DOHH2 (cell line): ENCODE data around the gene ZBTB43.

Experiments
- H3F3A ChIP-seq: fragments of 200-600 bp; sonication (generic), shearing (Covaris generic); 2 replicates; pipeline ENCODE4 v1.6.0; 2016; ENCODE audit warnings: antibody characterized with exemption, mild to moderate bottlenecking; ENCODE audit not compliant: control insufficient read depth, insufficient read depth
- H3K27ac ChIP-seq: fragments of 200-600 bp; sonication (generic); 2 replicates; pipeline ENCODE4 v1.5.1; 2014; ENCODE audit warnings: low read depth, mild to moderate bottlenecking, low read length, moderate library complexity
- H3K27me3 ChIP-seq: fragments of 200-600 bp; sonication (generic); 2 replicates; pipeline ENCODE4 v1.6.1; 2014; ENCODE audit warnings: mild to moderate bottlenecking, low read length, mixed read lengths; ENCODE audit not compliant: control insufficient read depth
- H3K36me3 ChIP-seq: fragments of 200-600 bp; sonication (generic); 2 replicates; pipeline ENCODE4 v1.6.1; 2014; ENCODE audit warnings: mild to moderate bottlenecking, low read length, moderate library complexity, mixed read lengths; ENCODE audit not compliant: control insufficient read depth
- H3K4me1 ChIP-seq: fragments of 200-600 bp; sonication (generic); 2 replicates; pipeline ENCODE4 v1.6.1; 2014; ENCODE audit warnings: mild to moderate bottlenecking, low read length, mixed read lengths; ENCODE audit not compliant: control insufficient read depth
- H3K4me2 ChIP-seq: fragments of 200-600 bp; sonication (generic); 2 replicates; pipeline ENCODE4 v1.6.0; 2014; ENCODE audit warnings: mild to moderate bottlenecking, low read length, moderate library complexity
- H3K4me3 ChIP-seq: fragments of 200-600 bp; sonication (generic); 2 replicates; pipeline ENCODE4 v1.5.1; 2014; ENCODE audit warnings: mild to moderate bottlenecking, low read length, mixed read lengths
- H3K79me2 ChIP-seq: fragments of 200-600 bp; sonication (generic); 2 replicates; pipeline ENCODE4 v1.6.1; 2014; ENCODE audit warnings: mild to moderate bottlenecking, low read length, mixed read lengths; ENCODE audit not compliant: control insufficient read depth
- H3K9me2 ChIP-seq: fragments of 200-600 bp; sonication (generic); replicated peaks from 2 replicates; pipeline ENCODE4 v1.6.1; 2014; ENCODE audit warnings: mild to moderate bottlenecking, low read length, mixed read lengths; ENCODE audit not compliant: control insufficient read depth
- H3K9me3 ChIP-seq: fragments of 200-600 bp; sonication (generic); 2 replicates; pipeline ENCODE4 v1.6.1; 2014; ENCODE audit warnings: antibody characterized with exemption, low read length, mixed read lengths; ENCODE audit not compliant: control insufficient read depth, insufficient read depth
- H4K20me1 ChIP-seq: fragments of 200-600 bp; sonication (generic); 2 replicates; pipeline ENCODE4 v1.6.0; 2014; ENCODE audit warnings: low read depth, mild to moderate bottlenecking, antibody characterized with exemption, low read length, moderate library complexity; ENCODE audit not compliant: control insufficient read depth, insufficient read depth
- EZH2phosphoT487 ChIP-seq: fragments of 200-600 bp; sonication (generic); IDR thresholded peaks from 2 replicates; pipeline ENCODE4 v1.6.1; 2017; ENCODE audit warnings: borderline replicate concordance, mild to moderate bottlenecking, antibody characterized with exemption, low read length, moderate library complexity, mixed read lengths
- TF ChIP-seq, protein P1 (sequence below): fragments of 200-600 bp; sonication (generic); IDR thresholded peaks from one replicate; pipeline ENCODE4 v1.5.1; 2014; ENCODE audit warnings: antibody characterized with exemption, mild to moderate bottlenecking, low read depth, low read length; ENCODE audit not compliant: poor library complexity, severe bottlenecking

ZBTB43 gene

GRCh38 chr9:126756876-126757415, 47.9 kb upstream of the ZBTB43 start:
- Histone ChIP-seq H3K4me1 (peaks cover 2% of the 10 kb centered on the region), H3K27ac (no peak overlapping the region), H3K9me2 (no peaks in the 10 kb centered on the region), H3K4me3 (no peak overlapping the region), H3K36me3 (no peaks in the 10 kb centered on the region), H3F3A (no peaks in the 10 kb centered on the region), H3K9me3 (no peaks in the 10 kb centered on the region), H3K4me2 (no peak overlapping the region), H4K20me1 (no peaks in the 10 kb centered on the region), H3K79me2 (no peaks in the 10 kb centered on the region), H3K27me3 (no peaks in the 10 kb centered on the region)
- TF ChIP-seq, protein P1, sequence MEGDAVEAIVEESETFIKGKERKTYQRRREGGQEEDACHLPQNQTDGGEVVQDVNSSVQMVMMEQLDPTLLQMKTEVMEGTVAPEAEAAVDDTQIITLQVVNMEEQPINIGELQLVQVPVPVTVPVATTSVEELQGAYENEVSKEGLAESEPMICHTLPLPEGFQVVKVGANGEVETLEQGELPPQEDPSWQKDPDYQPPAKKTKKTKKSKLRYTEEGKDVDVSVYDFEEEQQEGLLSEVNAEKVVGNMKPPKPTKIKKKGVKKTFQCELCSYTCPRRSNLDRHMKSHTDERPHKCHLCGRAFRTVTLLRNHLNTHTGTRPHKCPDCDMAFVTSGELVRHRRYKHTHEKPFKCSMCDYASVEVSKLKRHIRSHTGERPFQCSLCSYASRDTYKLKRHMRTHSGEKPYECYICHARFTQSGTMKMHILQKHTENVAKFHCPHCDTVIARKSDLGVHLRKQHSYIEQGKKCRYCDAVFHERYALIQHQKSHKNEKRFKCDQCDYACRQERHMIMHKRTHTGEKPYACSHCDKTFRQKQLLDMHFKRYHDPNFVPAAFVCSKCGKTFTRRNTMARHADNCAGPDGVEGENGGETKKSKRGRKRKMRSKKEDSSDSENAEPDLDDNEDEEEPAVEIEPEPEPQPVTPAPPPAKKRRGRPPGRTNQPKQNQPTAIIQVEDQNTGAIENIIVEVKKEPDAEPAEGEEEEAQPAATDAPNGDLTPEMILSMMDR, result no peak

DNA sequence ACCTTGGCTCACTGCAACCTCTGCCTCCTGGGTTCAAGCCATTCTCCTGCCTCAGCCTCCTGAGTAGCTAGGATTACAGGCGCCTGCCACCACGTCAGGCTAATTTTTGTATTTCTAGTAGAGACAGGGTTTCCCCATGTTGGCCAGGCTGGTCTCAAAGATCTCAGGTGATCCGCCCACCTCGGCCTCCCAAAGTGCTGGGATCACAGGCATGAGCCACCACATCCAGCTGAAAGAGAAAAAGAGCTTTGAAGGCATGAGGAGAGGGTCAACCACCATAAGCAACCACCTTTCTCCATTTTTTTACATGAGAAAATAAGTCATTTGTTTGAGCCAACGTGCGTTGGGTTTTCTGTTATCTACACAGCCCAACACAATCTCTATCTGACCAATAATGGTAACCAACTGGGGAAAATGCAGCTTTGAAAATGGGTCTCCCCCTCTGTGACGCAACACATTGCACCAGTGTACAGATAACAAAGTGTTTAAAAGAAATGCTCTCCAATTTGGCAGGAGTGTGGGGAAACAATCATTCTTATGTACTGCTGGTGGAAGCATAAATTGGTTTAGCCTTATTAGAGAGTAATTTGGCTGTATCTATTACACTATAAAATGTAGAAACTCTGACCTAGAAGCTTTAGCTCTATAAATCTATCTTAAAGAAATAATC, 45.8 kb upstream of the ZBTB43 start:
- H3K9me2 ChIP-seq, result no peaks in the 10 kb centered on the region
- H3K4me2 ChIP-seq, result no peak overlapping the region
- H3K9me3 ChIP-seq, result no peaks in the 10 kb centered on the region
- TF ChIP-seq, protein P1, result no peak
- no peak for TF ChIP-seq EZH2phosphoT487
- H3K27me3 ChIP-seq, result no peaks in the 10 kb centered on the region
- H3K4me3 ChIP-seq, result no peak overlapping the region
- H3F3A ChIP-seq, result no peaks in the 10 kb centered on the region
- no peaks in the 10 kb centered on the region for H3K79me2 ChIP-seq
- H3K4me1 ChIP-seq, result 0 out of 2 replicates have a peak, but pooled peaks cover 4% of the 10 kb centered on the region
- no peaks in the 10 kb centered on the region for H3K36me3 ChIP-seq
- H4K20me1 ChIP-seq, result no peaks in the 10 kb centered on the region
- H3K27ac ChIP-seq, result no peak overlapping the region

- no peak overlapping the region for H3K4me2 ChIP-seq
- no peaks in the 10 kb centered on the region for H4K20me1 ChIP-seq
- H3K79me2 ChIP-seq, result no peaks in the 10 kb centered on the region
These were observed 43.6 kb upstream of the ZBTB43 start for GRCh38 chr9:126761274-126761673.

More at GRCh38 chr9:126761274-126761673, 43.6 kb upstream of the ZBTB43 start:
- Histone ChIP-seq H3K9me3 (no peaks in the 10 kb centered on the region), H3K9me2 (no peaks in the 10 kb centered on the region), H3K27ac (no peak overlapping the region), H3F3A (no peaks in the 10 kb centered on the region), H3K36me3 (no peaks in the 10 kb centered on the region), H3K4me3 (no peak overlapping the region), H3K4me1 (0 out of 2 replicates have a peak, but pooled peaks cover 4% of the 10 kb centered on the region), H3K27me3 (no peaks in the 10 kb centered on the region)
- TF ChIP-seq EZH2phosphoT487, result no peak
- TF ChIP-seq, protein P1, result no peak
